ENCODE data around the gene CCDC15. TPM values are rescaled to one million over a fixed set of nuclear protein-coding genes. Genes with fewer than 3 reads are reported as not detected.
A peak's percentile ranks its signal among the peaks of the same experiment; 100 is the strongest.

The CCDC15 gene
- total and polyA plus RNA-seq, 2 of the 13 experiments (the other 11 are each of a cell fraction or from before 2014, with no cell fraction given): 2.2 to 4.6 TPM

DNA sequence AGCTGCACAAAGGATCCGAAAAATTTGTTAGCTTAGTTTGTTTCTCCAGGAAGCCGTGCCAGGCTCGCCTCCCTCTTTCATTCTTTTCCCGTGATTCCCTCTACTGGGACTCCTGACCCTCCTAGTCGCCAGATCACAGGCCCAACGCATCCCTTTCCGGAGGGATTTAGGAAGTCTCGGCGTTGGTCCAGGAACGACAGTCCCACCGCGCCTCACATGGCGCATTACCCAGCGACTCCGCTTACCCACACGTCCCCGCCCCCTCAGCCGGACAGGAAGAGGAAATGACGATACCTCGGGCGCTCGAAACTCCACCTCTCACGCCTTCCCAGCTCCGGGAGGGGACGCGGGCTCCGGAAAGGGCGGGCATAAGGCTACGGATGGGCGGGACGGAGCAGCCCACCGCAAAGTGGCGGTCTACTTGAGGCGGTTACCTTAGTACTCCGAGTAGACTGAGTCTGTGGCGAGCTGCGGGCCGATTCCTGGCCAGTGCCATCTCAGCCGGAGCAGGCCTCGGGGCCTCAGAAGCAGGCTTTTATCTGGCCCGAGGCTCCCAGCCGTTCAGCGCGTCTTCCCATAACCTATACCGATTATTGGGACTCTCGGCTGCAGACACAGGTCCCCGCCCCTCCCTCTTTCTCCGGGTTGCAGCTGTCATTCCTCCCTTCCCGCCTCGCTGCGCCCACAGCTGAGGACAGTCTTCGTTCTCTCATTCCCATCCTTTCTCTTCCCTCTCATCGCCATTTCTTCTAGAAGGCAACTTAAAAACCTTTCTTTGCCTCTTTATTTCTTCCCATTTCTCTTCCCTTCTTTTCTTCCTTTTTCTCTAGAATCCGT lies at the start of gene CCDC15 (continued):
- TF ChIP-seq HNRNPK (IDR thresholded peaks at IDR 0.05; ENCODE audit: low read depth, low read length, poor library complexity, severe bottlenecking): no peak
- TF ChIP-seq ZBTB7B (CRISPR knock-in tag; IDR thresholded peaks at IDR 0.05): peak; percentile 31; the same call in 1 of the 2 replicates
- peak; percentile 87 for TF ChIP-seq SALL1 (CRISPR knock-in tag; IDR thresholded peaks at IDR 0.05)
- TF ChIP-seq, protein P1, sequence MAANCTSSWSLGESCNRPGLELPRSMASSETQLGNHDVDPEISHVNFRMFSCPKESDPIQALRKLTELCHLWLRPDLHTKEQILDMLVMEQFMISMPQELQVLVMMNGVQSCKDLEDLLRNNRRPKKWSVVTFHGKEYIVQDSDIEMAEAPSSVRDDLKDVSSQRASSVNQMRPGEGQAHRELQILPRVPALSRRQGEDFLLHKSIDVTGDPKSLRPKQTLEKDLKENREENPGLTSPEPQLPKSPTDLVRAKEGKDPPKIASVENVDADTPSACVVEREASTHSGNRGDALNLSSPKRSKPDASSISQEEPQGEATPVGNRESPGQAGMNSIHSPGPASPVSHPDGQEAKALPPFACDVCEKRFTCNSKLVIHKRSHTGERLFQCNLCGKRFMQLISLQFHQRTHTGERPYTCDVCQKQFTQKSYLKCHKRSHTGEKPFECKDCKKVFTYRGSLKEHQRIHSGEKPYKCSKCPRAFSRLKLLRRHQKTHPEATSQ (CRISPR knock-in tag; IDR thresholded peaks at IDR 0.05; ENCODE audit: borderline replicate concordance): no peak; the same call in 1 of the 2 replicates
- no peak for TF ChIP-seq PCBP1 (IDR thresholded peaks at IDR 0.05; ENCODE audit: borderline replicate concordance, low read depth, low read length)
- peak; percentile 64; the same call in 1 of the 2 replicates for TF ChIP-seq FOXJ3 (CRISPR knock-in tag; IDR thresholded peaks at IDR 0.05; ENCODE audit: borderline replicate concordance)
- TF ChIP-seq JUNB (CRISPR knock-in tag; IDR thresholded peaks at IDR 0.05; ENCODE audit: borderline replicate concordance): no peak
- TF ChIP-seq FOXA1 (IDR thresholded peaks at IDR 0.05): no peak
- no peak for TF ChIP-seq FOXA1 (CRISPR knock-in tag; IDR thresholded peaks at IDR 0.05)
- TF ChIP-seq ASH2L (IDR thresholded peaks at IDR 0.05; ENCODE audit: insufficient read length, low read depth, low read length): peak; percentile 82
- TF ChIP-seq ERF (CRISPR knock-in tag; IDR thresholded peaks at IDR 0.05): peak; percentile 58; the same call in 1 of the 2 replicates
- TF ChIP-seq, protein P2, sequence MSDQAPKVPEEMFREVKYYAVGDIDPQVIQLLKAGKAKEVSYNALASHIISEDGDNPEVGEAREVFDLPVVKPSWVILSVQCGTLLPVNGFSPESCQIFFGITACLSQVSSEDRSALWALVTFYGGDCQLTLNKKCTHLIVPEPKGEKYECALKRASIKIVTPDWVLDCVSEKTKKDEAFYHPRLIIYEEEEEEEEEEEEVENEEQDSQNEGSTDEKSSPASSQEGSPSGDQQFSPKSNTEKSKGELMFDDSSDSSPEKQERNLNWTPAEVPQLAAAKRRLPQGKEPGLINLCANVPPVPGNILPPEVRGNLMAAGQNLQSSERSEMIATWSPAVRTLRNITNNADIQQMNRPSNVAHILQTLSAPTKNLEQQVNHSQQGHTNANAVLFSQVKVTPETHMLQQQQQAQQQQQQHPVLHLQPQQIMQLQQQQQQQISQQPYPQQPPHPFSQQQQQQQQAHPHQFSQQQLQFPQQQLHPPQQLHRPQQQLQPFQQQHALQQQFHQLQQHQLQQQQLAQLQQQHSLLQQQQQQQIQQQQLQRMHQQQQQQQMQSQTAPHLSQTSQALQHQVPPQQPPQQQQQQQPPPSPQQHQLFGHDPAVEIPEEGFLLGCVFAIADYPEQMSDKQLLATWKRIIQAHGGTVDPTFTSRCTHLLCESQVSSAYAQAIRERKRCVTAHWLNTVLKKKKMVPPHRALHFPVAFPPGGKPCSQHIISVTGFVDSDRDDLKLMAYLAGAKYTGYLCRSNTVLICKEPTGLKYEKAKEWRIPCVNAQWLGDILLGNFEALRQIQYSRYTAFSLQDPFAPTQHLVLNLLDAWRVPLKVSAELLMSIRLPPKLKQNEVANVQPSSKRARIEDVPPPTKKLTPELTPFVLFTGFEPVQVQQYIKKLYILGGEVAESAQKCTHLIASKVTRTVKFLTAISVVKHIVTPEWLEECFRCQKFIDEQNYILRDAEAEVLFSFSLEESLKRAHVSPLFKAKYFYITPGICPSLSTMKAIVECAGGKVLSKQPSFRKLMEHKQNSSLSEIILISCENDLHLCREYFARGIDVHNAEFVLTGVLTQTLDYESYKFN (CRISPR knock-in tag; conservative IDR thresholded peaks at IDR 0.05): peak; percentile 65
- peak; percentile 11; the same call in 1 of the 2 replicates for TF ChIP-seq ZNF331 (CRISPR knock-in tag; IDR thresholded peaks at IDR 0.05)
- 0 out of 2 replicates have a peak, but pooled peaks have one; percentile 40 for TF ChIP-seq ZNF564 (CRISPR knock-in tag; IDR thresholded peaks at IDR 0.05)
- no peak for TF ChIP-seq HNF4G (IDR thresholded peaks at IDR 0.05; ENCODE audit: borderline replicate concordance, low read depth, low read length)
- TF ChIP-seq HNF4G (CRISPR knock-in tag; IDR thresholded peaks at IDR 0.05; ENCODE audit: borderline replicate concordance, low read depth): 0 out of 2 replicates have a peak, but pooled peaks have one; percentile 22
- no peak for TF ChIP-seq PAWR (CRISPR knock-in tag; IDR thresholded peaks at IDR 0.05; ENCODE audit: borderline replicate concordance)
- TF ChIP-seq TERF1 (CRISPR knock-in tag; IDR thresholded peaks at IDR 0.05): no peak
- TF ChIP-seq, protein P3, sequence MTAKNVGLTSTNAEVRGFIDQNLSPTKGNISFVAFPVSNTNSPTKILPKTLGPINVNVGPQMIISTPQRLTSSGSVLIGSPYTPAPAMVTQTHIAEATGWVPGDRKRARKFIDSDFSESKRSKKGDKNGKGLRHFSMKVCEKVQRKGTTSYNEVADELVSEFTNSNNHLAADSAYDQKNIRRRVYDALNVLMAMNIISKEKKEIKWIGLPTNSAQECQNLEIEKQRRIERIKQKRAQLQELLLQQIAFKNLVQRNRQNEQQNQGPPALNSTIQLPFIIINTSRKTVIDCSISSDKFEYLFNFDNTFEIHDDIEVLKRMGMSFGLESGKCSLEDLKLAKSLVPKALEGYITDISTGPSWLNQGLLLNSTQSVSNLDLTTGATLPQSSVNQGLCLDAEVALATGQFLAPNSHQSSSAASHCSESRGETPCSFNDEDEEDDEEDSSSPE (CRISPR knock-in tag; IDR thresholded peaks at IDR 0.05): peak; percentile 97
- TF ChIP-seq ZNF816 (CRISPR knock-in tag; IDR thresholded peaks at IDR 0.05; ENCODE audit: borderline replicate concordance): peak; percentile 71; the same call in 1 of the 2 replicates
- peak; percentile 94 for TF ChIP-seq SPEN (CRISPR knock-in tag; IDR thresholded peaks at IDR 0.05; ENCODE audit: low read depth)
- peak; percentile 26 for TF ChIP-seq TEAD3 (CRISPR knock-in tag; optimal IDR thresholded peaks at IDR 0.05; ENCODE audit: borderline replicate concordance)

All from HepG2 (cell line).